HEK293T (cell line): ENCODE measurements around the gene MYH14.
"Not testable (repeated sequence)": the region's sequence is repeated elsewhere in the genome, so short reads cannot be mapped to it uniquely, and the experiment has no call there.

ENCODE experiments used
- CTCF ChIA-PET: fragments of 350-600 bp; formaldehyde crosslinking; extraction: SDS; loops from one replicate; lab custom pipeline; 2021; ENCODE audit warnings: antibody characterized with exemption, inconsistent platforms; lab: Yijun Ruan, JAX
- POLR2A ChIA-PET: fragments of 350-600 bp; formaldehyde crosslinking; extraction: SDS; loops from one replicate; lab custom pipeline; 2020; ENCODE audit warnings: antibody characterized with exemption, inconsistent platforms; lab: Yijun Ruan, JAX
- DNase-seq: peaks from one replicate; pipeline ENCODE4 v3.0.0; 2012; ENCODE audit warnings: mixed read lengths; ENCODE audit errors: extremely low spot score
- ARNT ChIP-seq: fragments of 450-650 bp; IDR thresholded peaks from 2 replicates; pipeline ENCODE4 v1.6.1; 2017; ENCODE audit warnings: mild to moderate bottlenecking
- BHLHE40 ChIP-seq: fragments of 450-650 bp; IDR thresholded peaks from 2 replicates; pipeline ENCODE4 v1.6.1; 2016; ENCODE audit warnings: mild to moderate bottlenecking, moderate library complexity, borderline replicate concordance
- CTBP1 ChIP-seq: fragments of 450-650 bp; IDR thresholded peaks from 2 replicates; pipeline ENCODE4 v1.6.1; 2016; ENCODE audit warnings: borderline replicate concordance
- ELF4 ChIP-seq: fragments of 450-650 bp; IDR thresholded peaks from 2 replicates; pipeline ENCODE4 v1.6.1; 2017; ENCODE audit warnings: antibody characterized with exemption
- FOXA1 ChIP-seq: fragments of 450-650 bp; IDR thresholded peaks from 2 replicates; pipeline ENCODE4 v1.6.1; 2016; ENCODE audit warnings: mild to moderate bottlenecking
- FOXK2 ChIP-seq: fragments of 450-650 bp; IDR thresholded peaks from 2 replicates; pipeline ENCODE4 v1.6.1; 2016; ENCODE audit warnings: mild to moderate bottlenecking
- FOXM1 ChIP-seq: fragments of 450-650 bp; IDR thresholded peaks from 2 replicates; pipeline ENCODE4 v1.6.1; 2017; ENCODE audit warnings: mild to moderate bottlenecking, borderline replicate concordance
- HDGF ChIP-seq: fragments of 450-650 bp; IDR thresholded peaks from 2 replicates; pipeline ENCODE4 v1.6.1; 2017; ENCODE audit warnings: antibody characterized with exemption, borderline replicate concordance
- L3MBTL2 ChIP-seq: fragments of 450-650 bp; conservative IDR thresholded peaks from 2 replicates; pipeline ENCODE4 v1.6.1; 2016; ENCODE audit warnings: mild to moderate bottlenecking
- LEF1 ChIP-seq: fragments of 450-650 bp; IDR thresholded peaks from 2 replicates; pipeline ENCODE4 v1.6.1; 2017; ENCODE audit warnings: mild to moderate bottlenecking, borderline replicate concordance
- NFRKB ChIP-seq: fragments of 450-650 bp; IDR thresholded peaks from 2 replicates; pipeline ENCODE4 v1.6.1; 2016; ENCODE audit warnings: mild to moderate bottlenecking, moderate library complexity
- PKNOX1 ChIP-seq: fragments of 450-650 bp; IDR thresholded peaks from 2 replicates; pipeline ENCODE4 v1.6.1; 2016
- SP1 ChIP-seq: fragments of 450-650 bp; IDR thresholded peaks from 2 replicates; pipeline ENCODE4 v1.6.1; 2017
- SUZ12 ChIP-seq: fragments of 450-650 bp; IDR thresholded peaks from 2 replicates; pipeline ENCODE4 v1.6.1; 2016; ENCODE audit warnings: mild to moderate bottlenecking
- TARDBP ChIP-seq: fragments of 450-650 bp; IDR thresholded peaks from 2 replicates; pipeline ENCODE4 v1.6.1; 2016
- ZNF384 ChIP-seq: fragments of 450-650 bp; IDR thresholded peaks from 2 replicates; pipeline ENCODE4 v1.6.1; 2016

MYH14 gene

DNA sequence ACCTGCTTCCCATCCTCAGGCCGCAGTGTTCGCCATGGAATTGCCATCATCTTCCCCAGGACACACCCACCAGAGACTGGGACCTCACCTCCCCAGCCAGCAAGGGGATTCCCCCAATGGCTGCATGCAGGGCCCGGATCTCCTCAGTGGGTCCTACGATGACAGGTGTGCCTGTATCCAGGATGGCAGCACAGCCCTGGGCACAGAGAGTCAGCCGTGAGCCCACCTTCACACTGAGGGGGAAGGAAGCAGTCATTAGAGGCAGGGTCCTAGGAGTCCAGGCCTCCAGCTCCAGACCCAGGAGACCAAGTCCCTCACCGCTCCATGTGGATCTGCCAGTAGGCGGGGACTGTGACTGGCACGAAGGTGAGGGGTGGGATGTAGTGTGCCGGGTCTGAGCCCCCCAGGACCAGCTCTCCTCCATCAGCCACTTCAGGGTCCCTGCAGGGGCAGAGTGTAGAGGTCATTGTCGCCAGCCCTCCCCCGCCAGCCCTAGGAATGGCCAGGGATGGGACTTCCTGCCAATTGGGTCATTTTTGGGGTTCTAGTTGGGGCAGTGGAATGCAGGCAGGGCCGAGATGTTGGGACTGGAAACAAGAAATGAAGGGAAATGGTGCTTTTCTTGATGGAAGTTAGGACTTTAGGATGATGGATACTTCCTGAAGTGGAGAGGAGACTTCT is 131.5 kb downstream of the MYH14 start:
- TF ChIP-seq ZNF384: no peak
- no peak for TF ChIP-seq ARNT
- TF ChIP-seq ELF4: no peak
- no peak for TF ChIP-seq BHLHE40
- TF ChIP-seq PKNOX1: no peak
- no peak for TF ChIP-seq L3MBTL2
- TF ChIP-seq HDGF: no peak
- no peak for TF ChIP-seq FOXK2
- CTCF ChIA-PET: no interaction called here
- POLR2A ChIA-PET: interaction anchor here (1.0 kb wide), 1 partner anchor 50 kb away, joined by 3 read pairs; the partner anchor contains the start of gene POLD1

DNA sequence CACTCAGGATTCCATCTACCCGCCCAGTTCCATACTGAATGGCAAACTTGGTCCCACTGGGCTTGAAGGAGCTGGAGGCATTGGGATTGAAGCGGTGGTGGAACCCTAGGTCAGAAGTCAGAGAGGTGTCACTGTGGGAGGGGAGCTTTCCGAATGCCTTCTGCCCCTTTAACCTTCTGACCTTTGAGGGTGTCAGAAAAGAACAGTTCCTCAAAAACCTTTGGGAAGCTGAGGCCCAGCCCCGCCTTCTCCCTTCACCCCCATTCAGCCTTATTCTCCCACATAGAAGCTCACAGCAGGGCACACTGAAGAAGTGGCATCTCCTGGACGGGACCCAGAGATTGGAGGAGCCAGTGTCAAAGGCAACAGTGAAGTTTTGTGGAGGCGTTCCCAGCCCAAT is 133.6 kb downstream of the MYH14 start:
- POLR2A ChIA-PET, DNase-seq, CTCF ChIA-PET: not testable (repeated sequence)

More for the DNA sequence above, 131.5 kb downstream of the MYH14 start:
- DNase-seq: no peak

- no peak for DNase-seq
- ChIA-PET POLR2A (no interaction called here), CTCF (no interaction called here)
- no peak for TF ChIP-seq ARNT
- no peak for TF ChIP-seq BHLHE40
- TF ChIP-seq ELF4: no peak
- TF ChIP-seq ZNF384: no peak
- no peak for TF ChIP-seq LEF1
- TF ChIP-seq TARDBP: no peak
- TF ChIP-seq PKNOX1: no peak
- no peak for TF ChIP-seq L3MBTL2
- no peak for TF ChIP-seq SP1
- no peak for TF ChIP-seq CTBP1
- no peak for TF ChIP-seq NFRKB
- no peak for TF ChIP-seq HDGF
- TF ChIP-seq SUZ12: no peak
- TF ChIP-seq FOXM1: no peak
These were observed 136.9 kb downstream of the MYH14 start for GRCh38 chr19:50340331-50340730.

DNA sequence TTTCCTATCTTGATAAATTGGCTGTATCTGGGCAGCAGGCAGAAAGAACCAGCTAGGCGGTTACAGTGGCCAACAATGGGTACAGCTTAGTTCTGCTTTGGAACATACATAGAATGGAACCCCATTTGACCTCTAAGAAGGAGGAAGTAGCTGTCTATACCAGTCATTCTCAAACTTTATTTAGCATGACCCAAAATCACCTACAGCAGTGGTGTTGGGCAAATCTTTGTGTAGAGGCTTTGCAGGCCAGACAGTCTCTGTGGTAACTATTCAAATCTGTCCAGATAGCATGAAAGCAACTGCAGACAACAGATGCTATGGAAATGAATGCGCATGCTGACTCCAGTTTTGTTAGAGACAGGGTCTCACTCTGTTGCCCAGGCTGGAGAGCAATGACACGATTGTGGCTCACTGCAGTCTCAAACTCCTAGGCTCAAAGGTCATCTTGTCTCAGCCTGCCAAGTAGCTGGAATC is 137.7 kb downstream of the MYH14 start:
- TF ChIP-seq FOXK2 (no peak), HDGF (no peak), L3MBTL2 (no peak), ARNT (no peak), TARDBP (no peak), BHLHE40 (no peak), NFRKB (no peak), ZNF384 (no peak), FOXM1 (no peak), SUZ12 (no peak), PKNOX1 (no peak), SP1 (no peak), LEF1 (no peak), FOXA1 (no peak), CTBP1 (no peak), ELF4 (no peak)
- CTCF ChIA-PET: no interaction called here
- POLR2A ChIA-PET: no interaction called here

GRCh38 chr19:50344661-50345318 is 141.4 kb downstream of the MYH14 start:
- TF ChIP-seq FOXK2 (no peak), ARNT (no peak), ELF4 (no peak), L3MBTL2 (no peak), SP1 (no peak), ZNF384 (no peak), NFRKB (no peak), PKNOX1 (no peak), CTBP1 (no peak), FOXM1 (no peak), TARDBP (no peak), BHLHE40 (no peak), HDGF (no peak), LEF1 (no peak), SUZ12 (no peak)
- no peak for DNase-seq
- CTCF ChIA-PET: interaction anchor here (1.3 kb wide), 1 partner anchor 13 kb away, joined by 3 read pairs; no protein-coding TSS in a partner anchor
- POLR2A ChIA-PET: no interaction called here

More for the DNA sequence above, 137.7 kb downstream of the MYH14 start:
- no peak for DNase-seq

DNA sequence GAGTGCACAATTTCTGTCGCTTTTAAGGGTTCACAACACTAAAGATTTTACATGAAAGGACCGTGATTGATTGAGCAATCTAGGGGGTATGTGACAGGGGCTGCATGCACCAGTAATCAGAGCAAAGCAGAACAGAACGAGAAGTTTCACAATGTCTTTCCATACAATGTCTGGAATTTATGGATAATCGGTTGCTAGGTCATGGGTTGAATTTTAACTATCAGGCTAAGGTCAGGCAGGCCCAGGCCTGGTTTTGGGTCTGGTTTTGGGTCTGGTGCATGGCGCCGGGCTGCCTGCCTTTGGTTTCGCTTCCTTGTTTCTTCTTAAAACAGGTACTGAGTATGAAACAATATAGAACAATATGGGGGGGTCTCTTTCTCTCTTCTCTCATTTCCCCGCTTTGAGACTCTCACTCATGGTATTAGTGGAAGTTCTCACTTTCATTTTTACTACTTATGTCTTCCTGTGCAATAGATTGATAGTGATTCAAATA is 143.7 kb downstream of the MYH14 start:
- CTCF ChIA-PET, DNase-seq: not testable (repeated sequence)
- POLR2A ChIA-PET: interaction anchor here (1.0 kb wide), 1 partner anchor 10 kb away, joined by 3 read pairs; no protein-coding TSS in a partner anchor
